Measurements from ENCODE around the gene KIF26B.

Gene KIF26B

GRCh38 chr1:245133995-245134715, 20.6 kb upstream of the KIF26B start:
- DNase-seq: no peak

DNA sequence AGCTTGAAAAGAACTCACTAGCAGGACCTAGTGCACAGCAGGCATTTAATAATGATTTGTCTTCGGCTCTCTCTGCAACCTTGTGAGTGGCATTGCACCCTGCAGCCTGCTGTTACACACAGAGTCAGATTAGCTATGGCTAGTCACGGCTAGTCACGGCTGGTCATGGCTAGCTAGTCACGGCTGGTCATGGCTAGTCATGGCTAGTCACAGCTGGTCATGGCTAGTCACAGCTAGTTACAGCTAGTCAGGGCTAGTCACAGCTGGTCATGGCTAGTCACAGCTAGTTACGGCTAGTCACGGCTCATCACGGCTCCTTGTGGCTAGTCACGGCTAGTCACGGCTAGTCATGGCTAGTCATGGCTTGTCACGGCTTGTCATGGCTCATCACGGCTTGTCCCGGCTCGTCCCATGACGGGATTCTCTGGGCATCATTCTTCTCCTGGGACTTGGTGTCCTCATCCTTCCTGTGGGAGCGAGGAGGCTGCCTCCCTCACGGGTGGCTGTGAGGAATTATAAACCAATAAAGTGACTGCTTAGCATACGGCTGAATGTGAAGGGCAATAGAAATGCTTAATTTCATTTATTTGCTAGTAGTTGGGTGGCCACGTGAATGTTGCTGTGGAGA, 12.5 kb upstream of the KIF26B start:
- no peak for DNase-seq

DNA sequence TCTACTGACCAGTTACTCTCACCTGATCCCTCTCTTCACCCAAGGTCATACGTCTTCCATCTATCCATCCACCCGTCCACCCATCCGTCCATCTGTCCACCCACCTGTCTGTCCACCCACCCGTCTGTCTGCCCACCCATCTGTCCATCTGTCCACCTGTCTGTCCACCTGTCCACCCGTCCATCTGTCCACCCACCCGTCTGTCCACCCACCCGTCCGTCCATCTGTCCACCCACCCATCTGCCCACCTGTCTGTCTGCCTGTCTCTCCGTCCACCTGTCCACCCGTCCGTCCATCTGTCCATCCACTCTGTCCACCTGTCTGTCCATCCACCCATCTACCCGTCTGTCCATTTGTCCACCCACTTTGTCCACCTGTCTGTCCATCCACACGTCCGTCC, 11.8 kb upstream of the KIF26B start:
- DNase-seq: no peak

GRCh38 chr1:245143849-245144248, 10.9 kb upstream of the KIF26B start:
- no peak for DNase-seq

- DNase-seq: no peak
Measured at GRCh38 chr1:245148069-245148468, 6.7 kb upstream of the KIF26B start.

- no peak for DNase-seq
Measured at GRCh38 chr1:245148861-245149260, 5.9 kb upstream of the KIF26B start.

DNA sequence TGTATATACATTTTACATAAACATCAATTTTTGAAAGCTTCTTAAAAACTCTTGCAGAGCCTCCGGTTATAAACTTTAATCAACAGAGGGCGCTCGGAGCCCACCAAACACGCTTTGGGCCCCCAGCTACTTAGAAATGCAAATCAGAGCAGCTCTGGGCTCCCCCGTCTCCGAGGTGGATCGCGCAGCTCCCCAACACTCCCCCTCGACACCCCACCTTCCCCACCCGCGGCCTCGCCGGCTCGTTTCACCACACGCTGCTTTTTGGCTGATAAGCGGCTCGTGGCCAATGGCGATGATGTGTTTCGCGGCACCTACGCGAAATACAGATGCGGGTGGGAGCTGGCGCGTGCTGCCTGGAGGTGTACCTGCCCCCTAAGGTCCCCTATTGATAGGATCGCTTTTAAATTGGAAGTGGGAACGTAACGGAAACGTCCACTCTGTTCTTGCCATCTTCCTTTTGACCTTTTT, 1.7 kb upstream of the KIF26B start:
- peak; percentile 76 for DNase-seq

DNA sequence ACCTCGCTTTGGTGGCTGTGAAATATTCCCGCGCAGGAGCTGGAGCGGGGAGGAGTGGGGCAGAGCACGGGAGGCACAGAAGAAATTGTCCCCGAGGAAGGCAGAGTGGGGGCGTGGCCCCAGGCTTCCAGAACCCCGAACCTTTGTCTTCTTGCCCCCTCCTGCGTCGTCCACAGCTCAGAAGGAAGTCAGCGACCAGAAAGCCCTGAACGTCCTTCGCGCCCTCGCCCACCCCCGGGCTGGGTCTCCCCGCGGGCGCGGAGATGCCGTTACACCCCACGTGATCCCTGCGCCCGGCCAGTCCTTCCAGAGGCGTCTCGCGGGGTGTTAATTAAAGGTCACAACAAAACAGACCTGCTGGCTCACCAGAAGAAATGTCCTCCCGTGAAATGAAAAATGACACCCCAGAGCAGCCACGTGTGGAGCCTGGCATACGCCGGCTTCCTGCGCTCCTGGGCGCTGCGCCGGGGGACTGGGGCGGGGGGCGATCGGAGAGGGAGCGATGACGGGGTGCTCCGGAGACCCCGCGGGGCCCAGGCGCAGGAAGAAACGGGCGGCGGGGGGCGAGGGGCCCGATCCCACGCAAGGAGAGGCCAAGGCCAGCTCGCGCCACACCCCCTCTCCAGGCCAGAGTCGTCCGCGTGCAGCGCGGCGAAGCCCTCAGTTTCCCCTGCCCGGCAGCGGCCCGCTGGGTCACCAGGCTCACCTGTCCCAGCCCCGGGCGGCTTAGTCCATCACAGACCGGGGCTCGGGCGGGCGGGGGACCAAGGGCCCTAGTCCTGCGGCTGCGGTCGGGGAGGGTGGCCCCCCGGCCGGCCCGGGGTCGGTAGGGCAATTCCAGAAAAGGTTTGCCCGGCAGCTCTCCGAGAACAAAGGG, 995 bp upstream of the KIF26B start:
- peak; percentile 55 for DNase-seq

GRCh38 chr1:245155272-245156040, 671 bp downstream of the KIF26B start:
- peak; percentile 66 for DNase-seq

DNA sequence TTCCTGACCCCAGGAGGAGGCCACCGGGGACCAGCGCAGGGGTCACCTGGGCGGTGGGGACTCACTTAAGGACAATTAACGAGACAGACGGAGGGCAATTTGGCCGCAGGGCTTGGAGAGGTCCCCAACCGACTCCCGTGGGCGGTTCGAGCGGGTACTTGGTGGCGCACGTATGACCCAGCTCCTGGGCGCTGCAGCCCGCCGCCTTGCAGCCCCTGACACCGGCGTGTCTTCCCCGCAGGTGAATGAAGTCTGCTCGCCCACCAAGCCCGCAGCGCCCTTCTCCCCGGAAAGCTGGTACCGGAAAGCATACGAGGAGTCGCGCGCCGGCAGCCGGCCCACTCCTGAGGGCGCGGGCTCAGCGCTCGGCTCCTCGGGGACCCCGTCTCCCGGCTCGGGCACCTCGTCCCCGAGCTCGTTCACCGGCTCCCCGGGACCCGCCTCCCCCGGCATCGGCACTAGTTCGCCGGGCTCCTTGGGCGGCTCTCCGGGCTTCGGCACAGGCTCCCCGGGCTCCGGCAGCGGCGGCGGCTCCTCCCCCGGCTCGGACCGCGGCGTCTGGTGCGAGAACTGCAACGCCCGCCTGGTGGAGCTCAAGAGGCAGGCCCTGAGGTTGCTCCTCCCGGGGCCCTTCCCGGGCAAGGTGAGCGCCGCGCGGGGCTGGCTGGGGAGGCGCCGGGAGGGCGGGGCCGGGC, 1.4 kb downstream of the KIF26B start:
- DNase-seq: peak; percentile 99

DNA sequence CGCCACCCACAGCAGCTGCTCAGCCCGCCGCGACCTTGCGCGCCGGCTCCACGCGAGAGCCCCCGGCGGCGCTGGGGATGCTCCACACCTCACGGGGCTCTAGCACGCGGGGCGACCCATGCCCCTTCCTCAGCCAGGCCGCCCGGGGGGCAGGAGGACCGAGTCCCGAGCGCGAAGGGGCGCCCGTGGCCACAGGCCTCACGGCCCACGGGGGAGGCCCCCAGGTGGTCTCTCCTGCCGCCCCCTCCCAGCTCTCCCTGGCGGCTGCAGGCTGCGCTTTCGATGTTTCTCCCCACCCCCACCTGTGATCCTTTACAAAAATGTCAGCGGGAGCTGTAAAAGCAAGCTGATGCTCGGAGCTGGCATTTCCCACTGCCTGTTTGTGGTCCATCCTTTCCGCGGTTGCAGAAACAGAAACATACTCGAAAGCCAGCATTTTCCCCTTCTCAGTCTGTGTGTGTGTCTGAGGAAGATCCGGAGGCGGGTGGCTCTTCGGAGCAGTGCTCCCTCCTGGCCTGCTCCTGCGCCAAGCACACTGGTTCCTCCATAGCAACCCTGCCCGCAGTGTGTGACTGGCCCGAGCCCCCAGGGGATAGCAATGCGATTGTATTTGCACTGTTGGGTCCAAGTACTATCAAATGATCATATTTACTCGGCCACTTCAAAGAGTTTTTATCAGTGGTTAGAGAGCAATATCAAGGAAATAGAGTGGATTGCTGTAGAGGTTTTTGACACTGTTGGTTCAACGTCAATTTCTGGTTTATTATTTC, 2.1 kb downstream of the KIF26B start:
- DNase-seq: no peak

- no peak for DNase-seq
Measured at GRCh38 chr1:245158913-245159312, 4.1 kb downstream of the KIF26B start.

DNA sequence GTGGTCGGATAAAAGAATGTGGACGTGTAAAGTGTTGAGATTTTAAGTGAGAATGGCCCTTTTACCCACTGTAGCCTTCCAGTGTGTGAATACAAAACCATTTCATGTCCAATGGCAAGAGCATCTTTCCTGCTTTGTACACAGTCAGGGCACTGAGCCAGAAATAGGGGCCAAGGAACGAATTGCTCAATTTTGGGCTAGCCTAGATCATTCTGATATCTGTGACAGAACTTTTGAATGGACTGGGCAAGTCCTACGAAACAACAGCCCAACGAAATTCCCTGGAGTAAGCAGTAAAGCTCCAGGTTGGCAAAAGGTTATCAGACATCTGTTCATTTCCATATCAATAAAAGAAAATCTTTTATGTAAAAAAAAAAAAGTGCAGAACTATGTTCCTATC, 5.5 kb downstream of the KIF26B start:
- DNase-seq: no peak

GRCh38 chr1:245160741-245161400, 6.1 kb downstream of the KIF26B start:
- no peak for DNase-seq

DNA sequence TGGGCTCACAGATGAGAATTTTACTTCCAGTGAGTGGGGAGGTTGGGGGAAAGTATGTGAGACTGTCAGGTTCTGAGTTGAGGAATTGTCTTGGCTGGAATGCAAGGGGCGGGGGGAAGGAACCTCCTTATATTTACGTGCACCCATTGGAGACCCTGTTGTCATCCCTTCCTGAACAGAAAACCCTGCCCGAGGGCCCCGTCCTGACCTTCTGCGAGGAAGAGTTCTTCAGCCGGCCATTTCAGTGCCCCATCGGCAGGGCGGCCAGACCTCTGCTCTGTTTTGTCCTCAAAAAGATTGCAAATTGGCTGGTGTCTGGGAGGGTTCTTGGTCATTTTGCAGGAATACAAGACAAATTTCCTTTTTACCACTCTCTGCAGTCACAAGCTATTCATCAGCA, 7.1 kb downstream of the KIF26B start:
- DNase-seq: no peak

GRCh38 chr1:245166471-245166885, 11.7 kb downstream of the KIF26B start:
- DNase-seq: no peak

- no peak for DNase-seq
Measured at GRCh38 chr1:245168086-245168485, 13.3 kb downstream of the KIF26B start.

DNA sequence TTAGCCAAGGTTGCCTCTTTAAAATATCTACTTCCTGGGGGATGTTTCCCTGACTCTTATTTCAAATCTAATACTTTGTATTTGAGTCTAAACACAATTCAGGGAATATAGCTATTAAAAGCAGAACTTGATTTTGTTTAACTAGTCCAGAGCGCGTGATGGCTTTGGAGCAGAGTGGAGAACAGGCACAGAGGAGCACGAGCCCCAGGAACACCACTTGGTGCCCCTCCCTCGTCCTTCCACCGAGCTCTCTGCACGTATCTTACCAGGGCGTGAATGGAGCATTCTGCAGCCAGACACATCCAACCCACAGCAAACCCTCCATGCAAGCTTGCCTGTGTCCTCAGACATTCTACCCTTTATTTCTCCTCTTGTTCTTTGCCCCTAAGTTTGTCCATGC, 14.1 kb downstream of the KIF26B start:
- no peak for DNase-seq

- DNase-seq: no peak
Measured at GRCh38 chr1:245169376-245169775, 14.6 kb downstream of the KIF26B start.

GRCh38 chr1:245172026-245172425, 17.2 kb downstream of the KIF26B start:
- DNase-seq: no peak

DNA sequence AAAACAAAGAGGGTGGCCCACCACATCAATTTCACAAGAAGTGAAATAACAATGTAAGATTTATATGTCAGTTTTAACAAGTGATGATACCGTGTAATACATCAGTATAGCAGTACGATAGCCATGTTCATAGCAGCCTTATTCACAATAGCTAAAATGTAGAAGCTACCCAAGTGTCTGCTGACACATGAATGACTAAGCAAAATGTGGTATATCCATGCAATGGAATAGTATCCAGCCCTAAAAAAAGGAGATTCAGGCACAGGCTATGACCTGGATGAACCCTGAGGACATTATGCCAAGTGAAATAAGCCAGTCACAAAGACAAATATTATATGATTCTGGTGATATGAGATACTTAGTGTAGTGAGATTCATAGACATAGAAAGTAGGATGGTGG, 18.0 kb downstream of the KIF26B start:
- no peak for DNase-seq

Data from 8988T (cell line).